NCI-H2196 (cell line): ENCODE measurements around the gene SUGCT.

Experiments used
- DNase-seq: peaks from one replicate; lab custom pipeline; 2025; ENCODE audit not compliant: unreplicated experiment; lab: John Stamatoyannopoulos, UW

The SUGCT gene

GRCh38 chr7:40758590-40758989 is 623.8 kb downstream of the SUGCT start:
- DNase-seq: no peak

- DNase-seq: no peak
These were observed 625.6 kb downstream of the SUGCT start for GRCh38 chr7:40760293-40760964.

- DNase-seq: no peak
These were observed 626.2 kb downstream of the SUGCT start for GRCh38 chr7:40760987-40761386.

GRCh38 chr7:40761762-40762560 is 627.2 kb downstream of the SUGCT start:
- DNase-seq: no peak

GRCh38 chr7:40763319-40764287 is 628.8 kb downstream of the SUGCT start:
- no peak for DNase-seq

GRCh38 chr7:40765639-40766038 is 630.8 kb downstream of the SUGCT start:
- DNase-seq: no peak

GRCh38 chr7:40772096-40772495 is 637.3 kb downstream of the SUGCT start:
- DNase-seq: no peak

GRCh38 chr7:40773656-40774055 is 638.9 kb downstream of the SUGCT start:
- DNase-seq: no peak

GRCh38 chr7:40775877-40776276 is 641.1 kb downstream of the SUGCT start:
- no peak for DNase-seq

GRCh38 chr7:40777730-40778312 is 643.0 kb downstream of the SUGCT start:
- no peak for DNase-seq

- DNase-seq: no peak
These were observed 645.7 kb downstream of the SUGCT start for GRCh38 chr7:40780460-40780859.

- DNase-seq: no peak
These were observed 648.0 kb downstream of the SUGCT start for GRCh38 chr7:40782836-40783235.

- no peak for DNase-seq
These were observed 649.4 kb downstream of the SUGCT start for GRCh38 chr7:40784176-40784575.

GRCh38 chr7:40786909-40787308 is 652.1 kb downstream of the SUGCT start:
- no peak for DNase-seq

GRCh38 chr7:40793132-40793531 is 658.3 kb downstream of the SUGCT start:
- no peak for DNase-seq

- DNase-seq: no peak
These were observed 660.8 kb downstream of the SUGCT start for GRCh38 chr7:40795607-40796006.

- no peak for DNase-seq
These were observed 661.9 kb downstream of the SUGCT start for GRCh38 chr7:40796723-40797122.

GRCh38 chr7:40798613-40799012 is 663.8 kb downstream of the SUGCT start:
- no peak for DNase-seq

- DNase-seq: no peak
These were observed 664.9 kb downstream of the SUGCT start for GRCh38 chr7:40799493-40800403.

GRCh38 chr7:40800771-40801170 is 666.0 kb downstream of the SUGCT start:
- DNase-seq: no peak
